ENCODE data around the gene MIPEP.

- TF ChIP-seq EZH2 (IDR thresholded peaks at IDR 0.05; ENCODE audit: insufficient read depth, poor library complexity, severe bottlenecking) = no peak
- no peak for TF ChIP-seq EZH2phosphoT487 (IDR thresholded peaks at IDR 0.05; ENCODE audit: insufficient read depth, low read depth)
Measured at GRCh38 chr13:23915308-23915707, 26.1 kb upstream of the MIPEP start.

Data from GM23248 (cell line).